Measurements from ENCODE around the gene DOCK2. TPM values are rescaled to one million over a fixed set of nuclear protein-coding genes. Genes with fewer than 3 reads are reported as not detected.

The DOCK2 gene
- total RNA-seq, 1 experiment from 2014 or later: 1.4 TPM

- intact Hi-C loops (cut with micrococcal nuclease; ENCODE audit: unreplicated experiment): no loop called here
- no peak for ATAC-seq
- no peaks in the 10 kb centered on the region for H3K4me1 ChIP-seq (ENCODE audit: control insufficient read depth, insufficient read depth, low read length)
- H3K27me3 ChIP-seq (ENCODE audit: control insufficient read depth, insufficient read depth, low read length): no peaks in the 10 kb centered on the region
- CTCF ChIA-PET: interaction anchor here (0.6 kb wide), 1 partner anchor 490 kb away, joined by 5 read pairs; no protein-coding TSS in a partner anchor
- DNase-seq (ENCODE audit: low read depth, low spot score): no peak
- H3K36me3 ChIP-seq (ENCODE audit: control insufficient read depth, insufficient read depth, low read length): no peaks in the 10 kb centered on the region
- no peaks in the 10 kb centered on the region for H3K9me3 ChIP-seq (ENCODE audit: control insufficient read depth, insufficient read depth, low read depth, low read length)
- POLR2A ChIA-PET: no interaction called here
- no TSS peak for BruUV-seq (replicated peaks)
- in situ Hi-C loops (cut with HindIII; ENCODE audit: low pct_unique_long_range_greater_than_20kb, low sequenced_read_pairs): no loop called here
- H3K27ac ChIP-seq (ENCODE audit: low read length): no peak overlapping the region
- no peak overlapping the region for H3K4me3 ChIP-seq (ENCODE audit: low read depth in 2 of 2, low read length in 2 of 2)
- TF ChIP-seq REST (IDR thresholded peaks at IDR 0.05; ENCODE audit: insufficient read depth in 1 of 2, low read depth in 2 of 2, low read length in 1 of 2) (no peak), CTCF (IDR thresholded peaks at IDR 0.05) (no peak)
Measured at GRCh38 chr5:169778622-169779596, 141.8 kb downstream of the DOCK2 start.

- no peak for ATAC-seq
- H3K36me3 ChIP-seq (ENCODE audit: control insufficient read depth, insufficient read depth, low read length): no peaks in the 10 kb centered on the region
- intact Hi-C loops (cut with micrococcal nuclease; ENCODE audit: unreplicated experiment): no loop called here
- CTCF ChIA-PET: no interaction called here
- no TSS peak for BruUV-seq (replicated peaks)
- no peaks in the 10 kb centered on the region for H3K27me3 ChIP-seq (ENCODE audit: control insufficient read depth, insufficient read depth, low read length)
- H3K27ac ChIP-seq (ENCODE audit: low read length): no peak overlapping the region
- H3K4me1 ChIP-seq (ENCODE audit: control insufficient read depth, insufficient read depth, low read length): no peaks in the 10 kb centered on the region
- TF ChIP-seq REST (IDR thresholded peaks at IDR 0.05; ENCODE audit: insufficient read depth in 1 of 2, low read depth in 2 of 2, low read length in 1 of 2) (no peak), SIN3A (IDR thresholded peaks at IDR 0.05; ENCODE audit: borderline replicate concordance, insufficient read depth, low read depth, low read length) (no peak), POLR2AphosphoS5 (IDR thresholded peaks at IDR 0.05; ENCODE audit: low read depth, low read length) (no peak), TCF7L2 (IDR thresholded peaks at IDR 0.05; ENCODE audit: low read depth, low read length) (no peak), CTCF (IDR thresholded peaks at IDR 0.05) (no peak)
- POLR2A ChIA-PET: no interaction called here
- DNase-seq (ENCODE audit: low read depth, low spot score): no peak
- no peak overlapping the region for H3K4me3 ChIP-seq (ENCODE audit: low read depth in 2 of 2, low read length in 2 of 2)
- in situ Hi-C loops (cut with HindIII; ENCODE audit: low pct_unique_long_range_greater_than_20kb, low sequenced_read_pairs): no loop called here
- H3K9me3 ChIP-seq (ENCODE audit: control insufficient read depth, insufficient read depth, low read depth, low read length): no peaks in the 10 kb centered on the region
Measured at GRCh38 chr5:169781420-169782345, 144.6 kb downstream of the DOCK2 start.
